GM12878 (cell line): Measurements from ENCODE around the gene IPO11. TPM values are rescaled to one million over a fixed set of nuclear protein-coding genes. Genes with fewer than 3 reads are reported as not detected.

Experiments used
- ATAC-seq: fragments of 200-7000 bp; cut with Tn5 transposase; 3 replicates; pipeline ENCODE4 v1.9.1; 2020; ENCODE audit warnings: mild to moderate bottlenecking, moderate library complexity
- BruUV-seq: library from RNA; stranded (reverse); fragments of 400-500 nt; replicated peaks from 2 replicates; lab custom pipeline; 2021; lab: Mats Ljungman, UMichigan
- CTCF ChIA-PET: fragments of 300-600 bp; sonication (Branson Sonifier 250); formaldehyde crosslinking; extraction: SDS; loops from one replicate; lab custom pipeline; 2021; ENCODE audit warnings: inconsistent platforms; lab: Yijun Ruan, JAX
- POLR2A ChIA-PET: fragments of 350-600 bp; formaldehyde crosslinking; extraction: SDS; loops from one replicate; lab custom pipeline; 2021; ENCODE audit warnings: inconsistent platforms; lab: Charles Lee
- RAD21 ChIA-PET: fragments of 300-600 bp; sonication (Branson Sonifier 250); formaldehyde crosslinking; loops from one replicate; lab custom pipeline; 2023; ENCODE audit warnings: antibody characterized with exemption; ENCODE audit not compliant: unreplicated experiment; lab: Charles Lee
- SMC1A ChIA-PET: fragments of 300-600 bp; sonication (Branson Sonifier 250); formaldehyde crosslinking; loops from one replicate; lab custom pipeline; 2023; ENCODE audit not compliant: unreplicated experiment, uncharacterized antibody; lab: Charles Lee
- DNase-seq: peaks from one replicate; pipeline ENCODE4 v3.0.0-alpha.2; 2011; ENCODE audit warnings: low read depth, low spot score
- FAIRE-seq: peaks from 3 replicates; lab custom pipeline; 2011; peaks lifted over from hg19 to GRCh38; lab: Jason Lieb, UNC
- H2AFZ ChIP-seq: 2 replicates; pipeline ENCODE4 v1.6.0; 2011; ENCODE audit warnings: low read depth, low read length, control low read depth; ENCODE audit not compliant: control insufficient read depth
- H3K27ac ChIP-seq: 2 replicates; pipeline ENCODE4 v1.5.1; 2011; ENCODE audit warnings: control low read depth; ENCODE audit not compliant: control insufficient read depth, insufficient read depth
- H3K27me3 ChIP-seq, 2 experiments: replicated peaks in 1 of 2; 2 replicates each; pipeline versions ENCODE4 v1.6.0 to v1.6.1; 2011; ENCODE audit warnings: low read length in 1 of 2; ENCODE audit not compliant: control insufficient read depth in 2 of 2, insufficient read depth in 2 of 2
- H3K36me3 ChIP-seq, 2 experiments: 2 replicates each; pipeline ENCODE4 v1.5.1; 2011; ENCODE audit warnings: low read length in 1 of 2; ENCODE audit not compliant: control insufficient read depth in 2 of 2, insufficient read depth in 2 of 2
- H3K4me1 ChIP-seq: 2 replicates; pipeline ENCODE4 v1.6.1; 2011; ENCODE audit warnings: mild to moderate bottlenecking, low read length, moderate library complexity, mixed read lengths; ENCODE audit not compliant: control insufficient read depth, insufficient read depth
- H3K4me2 ChIP-seq: 2 replicates; pipeline ENCODE4 v1.6.0; 2011; ENCODE audit warnings: control low read depth; ENCODE audit not compliant: control insufficient read depth, insufficient read depth
- H3K4me3 ChIP-seq: fragments of 200-600 bp; sonication (generic); 2 replicates; pipeline ENCODE4 v1.5.1; 2016
- H3K79me2 ChIP-seq: 2 replicates; pipeline ENCODE4 v1.6.0; 2011; ENCODE audit warnings: low read length; ENCODE audit not compliant: control insufficient read depth, insufficient read depth
- H3K9ac ChIP-seq: 2 replicates; pipeline ENCODE4 v1.8.0; 2011; ENCODE audit warnings: low read length, control low read depth, mixed read lengths; ENCODE audit not compliant: control insufficient read depth, insufficient read depth
- H3K9me3 ChIP-seq: replicated peaks from 3 replicates; pipeline ENCODE4 v1.5.1; 2011; ENCODE audit warnings: mild to moderate bottlenecking, low read length; ENCODE audit not compliant: control insufficient read depth, insufficient read depth
- H4K20me1 ChIP-seq: 2 replicates; pipeline ENCODE4 v1.6.0; 2011; ENCODE audit not compliant: control insufficient read depth, insufficient read depth
- BCL11A ChIP-seq: IDR thresholded peaks from 2 replicates; pipeline ENCODE4 v1.6.1; 2011; ENCODE audit warnings: low read depth, low read length
- CEBPB ChIP-seq, 2 experiments: fragments of 150-350 bp in 1 of 2; IDR thresholded peaks; 2 replicates each; pipeline ENCODE4 v1.6.1; 2012 to 2014; ENCODE audit warnings: low read depth in 2 of 2, low read length in 2 of 2, borderline replicate concordance in 1 of 2, inconsistent platforms in 1 of 2
- CREM ChIP-seq: IDR thresholded peaks from 2 replicates; pipeline ENCODE4 v1.6.1; 2014; ENCODE audit warnings: antibody characterized with exemption, low read depth
- FOS ChIP-seq: IDR thresholded peaks from 3 replicates; pipeline ENCODE4 v1.6.1; 2011; ENCODE audit warnings: borderline replicate concordance; ENCODE audit not compliant: insufficient read length; ENCODE audit errors: extremely low read depth
- MYC ChIP-seq: IDR thresholded peaks from 2 replicates; pipeline ENCODE4 v1.6.1; 2011; ENCODE audit warnings: mild to moderate bottlenecking, low read length, moderate library complexity, inconsistent platforms; ENCODE audit not compliant: insufficient read depth, insufficient replicate concordance, insufficient read length, severe bottlenecking
- NRF1 ChIP-seq: conservative IDR thresholded peaks from 2 replicates; pipeline ENCODE4 v1.6.1; 2011; ENCODE audit warnings: mild to moderate bottlenecking, low read depth, low read length, improper control_type of control experiment
- ZZZ3 ChIP-seq: IDR thresholded peaks from 2 replicates; pipeline ENCODE4 v1.6.1; 2011; ENCODE audit warnings: low read depth; ENCODE audit not compliant: control insufficient read depth, insufficient read length
- WGBS: methylation state at CpG from one replicate; pipeline ENCODE4 v1.1.6; 2016; ENCODE audit warnings: low lambda C conversion rate; ENCODE audit not compliant: insufficient replicate concordance, insufficient coverage; ENCODE audit errors: missing lambda C conversion rate; 5-methylcytosine and 5-hydroxymethylcytosine counted together
- in situ Hi-C: fragments of 300-500 bp; cut with MboI; formaldehyde crosslinking; loops from 9 replicates; pipeline ENCODE4 v1.14.3; 2018; ENCODE audit warnings: mixed read lengths
- intact Hi-C: fragments of 100-400 bp; cut with micrococcal nuclease; formaldehyde crosslinking; loops from one replicate; pipeline ENCODE4 v1.14.2; 2022; ENCODE audit not compliant: unreplicated experiment
- polyA plus RNA-seq, 11 experiments: library from polyadenylated mRNA; depleted of rRNA in 4 of 11; unstranded in 6 of 11; stranded (reverse) in 5 of 11; fragments of >200 nt; fragmentation: Nextera tagmentation in 4 of 11; fragmentation: Illumina TruSeq in 1 of 11; extraction: Ambion mirVana in 4 of 11; extraction: Trizol in 1 of 11; gene quantifications; 1 replicate in 1 of 11; 2 replicates in 10 of 11; pipeline versions ENCODE4 v1.2.1 to v1.2.3, GENCODE V29; 2011 to 2016; ENCODE audit warnings: inconsistent platforms in 2 of 11, missing spikeins in 2 of 11, low read depth in 1 of 11
- total RNA-seq, 4 experiments: library from RNA; depleted of rRNA in 3 of 4; stranded (reverse); fragments of >200 nt in 3 of 4; fragmentation: Illumina TruSeq in 1 of 4; extraction: Trizol in 1 of 4; gene quantifications; 2 replicates each; pipeline versions ENCODE4 v1.2.1 to v1.2.3, GENCODE V29; 2013 to 2021

The IPO11 gene
- total and polyA plus RNA-seq, 10 of the 15 experiments (the other 5 are each of a cell fraction or from before 2014, with no cell fraction given) = 14.1 to 49.3 (median 29.8) TPM

DNA sequence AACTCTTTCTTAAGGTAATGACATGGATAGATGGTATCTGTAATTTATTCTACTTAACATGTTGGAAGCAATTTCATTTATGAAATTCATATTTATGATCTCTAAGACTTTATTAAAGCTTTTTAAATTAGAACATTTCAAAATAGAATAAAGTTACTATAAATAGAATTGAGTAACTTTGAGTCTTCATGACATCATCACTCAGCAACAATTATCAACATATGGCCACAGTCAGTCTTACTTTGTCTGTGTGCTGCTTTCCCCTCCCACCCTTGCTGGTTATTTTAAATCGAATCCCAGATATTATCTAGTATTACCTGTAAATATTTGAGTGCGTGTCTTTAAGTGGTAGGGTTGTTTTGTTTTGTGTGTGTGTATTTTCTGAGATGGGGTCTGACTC, 65.2 kb downstream of the IPO11 start:
- no TSS peak for BruUV-seq
- TF ChIP-seq MYC = no peak
- no peak for TF ChIP-seq CREM
- no peak for TF ChIP-seq FOS
- TF ChIP-seq BCL11A = no peak
- no peak for TF ChIP-seq NRF1
- TF ChIP-seq ZZZ3 = no peak
- no peak for TF ChIP-seq CEBPB (IDR thresholded peaks at IDR 0.05; ENCODE audit: borderline replicate concordance in 1 of 2, low read depth in 2 of 2, low read length in 2 of 2)
- TF ChIP-seq, all 136 proteins: peak for 0
- Histone ChIP-seq H3K36me3 (peaks cover 0 to 5% of the 10 kb centered on the region in 2 experiments; a peak in 2 of 4 replicates), H3K4me3 (no peak overlapping the region), H3K79me2 (no peaks in the 10 kb centered on the region), H3K27me3 (no peaks in the 10 kb centered on the region), H4K20me1 (no peaks in the 10 kb centered on the region), H2AFZ (no peak overlapping the region), H3K27ac (no peak overlapping the region), H3K4me1 (no peaks in the 10 kb centered on the region), H3K9ac (no peak overlapping the region), H3K4me2 (no peak overlapping the region), H3K9me3 (no peaks in the 10 kb centered on the region)
- RAD21 ChIA-PET = interaction anchor here (1.0 kb wide), 1 partner anchor 10 kb away, joined by 4 read pairs; no protein-coding TSS in a partner anchor
- FAIRE-seq (no peak), DNase-seq (no peak), ATAC-seq (no peak)
- POLR2A ChIA-PET = interaction anchor here (0.6 kb wide), 1 partner anchor 14 kb away, joined by 4 read pairs; no protein-coding TSS in a partner anchor
- in situ Hi-C loops = no loop called here
- WGBS = 97% methylated on average over 2 of the region's 2 CpGs
- intact Hi-C loops = no loop called here
- CTCF ChIA-PET = interaction anchor here (0.9 to 1.0 kb wide), 4 partner anchors 9 to 18 kb away, joined by 3 to 4 read pairs (median 3); no protein-coding TSS in a partner anchor
- SMC1A ChIA-PET = interaction anchor here (0.6 to 1.4 kb wide), 2 partner anchors 9 to 148 kb away, joined by 4 read pairs; no protein-coding TSS in a partner anchor
